Frontal cortex (tissue), 4 donors: Measurements from ENCODE around the gene RFESD. TPM values are rescaled to one million over a fixed set of nuclear protein-coding genes. Genes with fewer than 3 reads are reported as not detected.

Experiments used
- DNase-seq, 2 donors: peaks; one replicate each; pipeline ENCODE4 v3.0.0; 2012; ENCODE audit warnings: low spot score in 2 of 2
- FAIRE-seq: peaks from 2 replicates; lab custom pipeline; 2012; peaks lifted over from hg19 to GRCh38; lab: Jason Lieb, UNC
- total RNA-seq: library from RNA; depleted of rRNA; stranded (reverse); fragments of >200 nt; gene quantifications from one replicate; pipeline ENCODE4 v1.2.3, GENCODE V29; 2014
- donor health status: control.
- donor health status: control.
- donor health status: control.

RFESD gene
- total RNA-seq, 1 donor from 2014 or later = 1.2 TPM

DNA sequence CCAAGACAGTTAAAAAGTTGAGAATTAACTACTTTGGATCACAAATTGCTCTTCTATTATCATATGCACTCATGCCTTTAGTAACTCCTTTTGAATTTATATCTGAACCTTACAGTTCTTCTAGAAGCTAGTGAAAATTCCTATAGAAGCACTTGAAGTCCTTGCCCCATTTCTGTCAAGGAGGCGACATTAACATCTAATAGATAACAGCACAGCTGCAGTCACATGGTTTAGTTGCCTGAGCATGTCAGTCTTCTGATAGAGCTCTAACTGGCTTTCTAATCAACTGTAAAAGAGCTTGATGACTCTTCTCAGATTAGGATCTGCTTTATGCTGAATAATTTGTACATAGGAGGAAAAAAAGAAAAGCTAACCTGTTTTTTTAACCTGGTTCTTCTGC, 9.0 kb downstream of the RFESD start:
- FAIRE-seq = no peak
- DNase-seq = no peak

DNA sequence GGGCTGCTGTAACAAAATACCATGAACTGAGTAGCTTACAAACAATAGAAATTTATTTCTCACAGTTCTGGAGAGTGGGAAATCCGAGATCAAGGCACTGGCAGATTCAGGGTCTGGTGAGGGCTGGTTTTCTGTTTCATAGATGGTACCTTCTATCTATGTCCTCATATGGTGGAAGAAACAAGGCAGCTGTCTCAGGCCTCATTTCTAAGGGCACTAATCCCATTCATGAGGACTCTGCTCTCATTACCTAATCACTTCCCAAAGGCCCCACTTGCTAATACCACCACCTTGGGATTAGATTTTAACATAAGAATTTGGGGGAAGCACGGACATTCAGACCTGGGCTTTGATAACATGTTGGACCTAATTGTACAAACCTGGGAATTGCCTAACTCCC, 13.5 kb downstream of the RFESD start:
- DNase-seq (no peak), FAIRE-seq (no peak)

DNA sequence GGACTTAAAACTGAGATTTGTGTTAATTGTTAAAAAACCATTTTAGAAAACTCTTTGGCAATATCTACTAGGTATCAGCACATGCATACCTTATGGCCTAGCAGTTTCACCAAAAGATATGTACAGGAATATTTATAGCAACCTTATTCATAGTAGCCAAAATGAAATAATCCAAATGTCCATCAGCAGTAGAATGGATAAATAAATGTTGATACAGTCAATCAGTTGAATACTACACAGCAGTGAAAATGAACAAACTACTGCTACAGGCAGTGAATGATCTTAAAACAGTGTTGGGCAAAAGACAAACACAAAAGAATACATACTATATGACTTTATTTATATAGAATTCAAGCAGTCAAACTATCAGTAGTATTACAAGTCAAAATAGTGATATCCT, 16.4 kb downstream of the RFESD start:
- no peak for DNase-seq
- no peak for FAIRE-seq

DNA sequence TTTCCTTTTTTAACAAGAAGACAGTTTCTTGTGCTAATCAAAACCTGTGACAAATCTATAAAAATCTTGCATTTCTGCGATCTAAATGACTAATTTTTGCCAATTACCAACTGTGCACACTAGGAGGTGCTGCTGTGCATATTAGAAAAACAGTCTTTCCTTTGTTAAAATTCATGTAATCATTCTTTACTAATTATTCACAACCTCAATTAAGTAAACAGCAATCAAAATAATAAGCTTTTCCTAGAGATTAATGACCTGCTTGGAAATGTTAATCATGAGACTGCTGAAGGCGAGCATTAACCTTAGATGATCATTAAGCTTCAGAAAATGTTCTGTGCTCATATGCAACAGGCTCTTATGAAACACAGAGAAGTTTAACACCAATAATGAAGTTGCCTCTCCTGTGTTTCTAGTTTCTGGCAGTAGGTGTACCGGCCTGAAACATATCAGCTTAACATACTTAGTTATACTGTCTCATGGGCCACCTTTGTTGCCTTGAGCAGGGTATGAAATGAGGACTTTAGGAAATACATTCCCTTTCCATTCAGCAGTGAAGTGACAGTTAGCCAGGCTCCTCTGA, 17.7 kb downstream of the RFESD start:
- DNase-seq (peak in 1 of 2 donors; percentile 22), FAIRE-seq (peak; percentile 83)

DNA sequence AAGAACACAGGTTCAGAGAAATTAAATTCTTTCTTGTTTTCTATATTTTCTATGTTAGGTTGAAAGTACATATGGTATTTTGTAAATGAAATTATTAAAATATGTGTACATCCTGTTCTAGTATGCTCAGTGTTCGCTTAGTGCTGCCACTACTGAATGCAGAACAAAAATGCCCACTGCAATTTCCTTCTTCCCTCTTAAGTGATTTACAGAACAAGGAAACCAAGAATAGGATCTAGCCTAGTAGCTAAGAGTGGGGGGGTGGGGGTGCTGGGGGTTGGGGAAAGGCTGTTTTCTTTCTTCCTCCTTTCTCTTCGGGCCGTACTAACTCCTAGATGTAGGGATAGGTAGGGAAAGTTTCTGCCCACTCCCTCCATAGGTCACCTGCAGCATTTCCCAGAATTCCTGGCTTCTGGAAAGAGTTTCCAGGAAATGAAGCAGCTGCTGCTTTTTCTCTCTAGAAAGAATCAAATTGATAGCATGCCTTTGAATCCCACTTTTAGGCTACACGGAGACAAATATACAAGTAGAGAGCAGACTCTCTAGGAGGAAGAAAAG, 20.6 kb downstream of the RFESD start:
- DNase-seq (no peak), FAIRE-seq (no peak)

DNA sequence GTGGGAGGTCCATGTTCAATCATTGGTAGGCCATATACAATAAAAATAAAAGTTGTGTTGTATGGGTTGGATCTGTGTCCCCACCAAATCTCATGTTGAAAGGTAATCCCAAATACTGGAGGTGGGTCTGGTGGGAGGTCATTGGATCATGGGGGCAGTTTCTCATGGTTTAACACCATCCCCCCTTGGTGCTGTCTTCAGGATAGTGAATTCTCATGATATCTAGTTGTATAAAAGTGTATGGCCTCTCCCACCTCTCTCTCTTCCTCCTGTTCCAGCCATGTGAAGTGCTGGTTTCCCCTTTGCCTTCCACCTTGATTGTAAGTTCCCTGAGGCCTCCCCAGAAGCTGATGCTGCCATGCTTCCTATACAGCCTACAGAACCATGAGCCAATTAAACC, 21.1 kb downstream of the RFESD start:
- FAIRE-seq (no peak), DNase-seq (no peak)

DNA sequence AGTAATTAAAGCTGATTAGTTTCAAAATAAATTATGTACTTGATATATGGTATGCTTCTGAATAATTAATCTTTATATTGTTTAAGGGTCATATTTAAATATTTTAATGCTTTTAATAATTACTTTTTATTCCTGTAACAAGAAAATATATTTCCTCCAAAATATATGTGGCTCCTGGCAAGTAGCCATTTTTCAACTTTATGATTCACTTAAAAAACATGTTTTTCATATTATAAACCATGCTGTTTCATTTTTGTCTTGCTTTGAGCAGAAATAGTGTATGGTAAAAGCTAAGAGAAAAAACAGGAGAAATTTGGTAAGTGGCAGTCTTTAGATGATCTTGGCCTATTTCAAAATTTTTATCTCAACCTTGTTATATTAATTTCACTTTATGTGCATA, 21.6 kb downstream of the RFESD start:
- no peak for DNase-seq
- no peak for FAIRE-seq

DNA sequence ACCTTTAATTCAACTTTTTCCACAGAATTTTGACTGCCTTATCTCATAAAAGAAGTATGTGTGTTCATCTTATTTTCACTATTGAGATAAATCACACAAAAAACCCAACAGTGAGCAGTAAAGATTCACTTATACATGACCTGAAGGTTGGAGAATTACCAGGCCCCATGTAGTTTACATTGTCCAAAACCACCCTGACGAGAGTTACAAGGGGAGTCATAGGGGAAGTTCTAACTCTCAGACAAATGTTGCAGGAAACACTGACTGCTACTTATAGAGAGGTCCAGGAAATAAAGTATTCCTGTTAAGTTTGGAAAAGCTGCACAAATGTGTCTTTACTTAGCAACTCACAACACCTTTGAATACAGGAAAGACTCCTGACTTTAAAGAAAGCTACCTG, 22.2 kb downstream of the RFESD start:
- FAIRE-seq (no peak), DNase-seq (no peak)

DNA sequence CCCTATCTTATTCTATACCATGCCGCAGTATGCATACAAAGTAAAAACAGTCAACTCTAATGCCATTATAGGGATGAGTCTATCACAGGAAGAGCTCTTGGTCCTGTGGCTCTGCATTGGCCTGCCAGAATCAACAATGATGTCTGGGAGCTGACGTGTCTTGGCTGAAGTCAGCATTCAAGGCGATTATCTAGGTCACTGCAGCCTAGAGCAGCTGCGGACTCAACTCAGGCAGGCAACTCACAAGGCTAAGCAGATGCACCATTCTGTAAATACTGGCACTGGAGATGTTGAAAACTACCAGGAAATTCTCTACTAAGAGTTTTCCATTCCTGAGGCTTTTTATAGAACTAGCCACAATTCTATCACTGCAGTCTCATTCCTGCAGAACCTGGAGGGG, 23.0 kb downstream of the RFESD start:
- no peak for FAIRE-seq

DNA sequence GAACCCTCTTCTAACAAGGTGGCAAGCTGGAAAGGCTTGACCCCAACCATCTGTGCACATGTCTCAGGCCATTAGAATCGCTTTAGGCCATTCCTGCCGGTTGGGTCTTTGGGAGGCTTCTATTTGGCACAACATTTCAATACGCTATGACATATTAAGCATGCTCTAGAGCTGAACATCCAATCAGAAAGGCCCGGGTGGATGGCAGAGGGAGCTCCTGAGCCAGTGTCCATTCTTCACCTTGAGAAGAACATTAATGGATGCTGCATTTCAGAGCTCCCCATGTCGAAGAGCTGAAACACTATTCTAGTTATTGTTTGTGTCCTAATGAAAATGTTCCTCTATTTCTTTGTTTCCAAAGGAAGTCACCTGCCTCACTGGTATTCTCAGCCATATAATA, 23.4 kb downstream of the RFESD start:
- no peak for FAIRE-seq
- DNase-seq = no peak

More for the DNA sequence above, 23.0 kb downstream of the RFESD start:
- DNase-seq = peak in 1 of 2 donors; percentile 38

DNA sequence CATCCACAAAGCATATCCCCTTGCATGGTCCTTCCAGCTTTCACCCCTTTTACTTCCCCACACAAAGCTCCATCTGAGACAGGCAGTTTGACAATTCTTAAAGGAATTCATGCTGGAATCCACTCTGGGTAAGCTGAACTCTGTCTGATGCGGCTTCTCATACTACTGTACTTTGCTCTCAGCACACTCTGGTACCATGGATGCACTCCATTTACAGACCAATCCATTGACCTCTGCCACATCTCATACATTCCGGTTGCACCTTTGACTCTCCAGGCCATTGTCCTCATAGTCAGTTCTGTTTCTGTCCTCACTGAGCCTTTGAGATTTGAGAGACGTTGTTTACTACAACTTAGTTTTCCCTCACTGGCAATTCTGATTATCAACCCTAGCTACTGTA, 24.0 kb downstream of the RFESD start:
- no peak for FAIRE-seq
- DNase-seq = no peak

DNA sequence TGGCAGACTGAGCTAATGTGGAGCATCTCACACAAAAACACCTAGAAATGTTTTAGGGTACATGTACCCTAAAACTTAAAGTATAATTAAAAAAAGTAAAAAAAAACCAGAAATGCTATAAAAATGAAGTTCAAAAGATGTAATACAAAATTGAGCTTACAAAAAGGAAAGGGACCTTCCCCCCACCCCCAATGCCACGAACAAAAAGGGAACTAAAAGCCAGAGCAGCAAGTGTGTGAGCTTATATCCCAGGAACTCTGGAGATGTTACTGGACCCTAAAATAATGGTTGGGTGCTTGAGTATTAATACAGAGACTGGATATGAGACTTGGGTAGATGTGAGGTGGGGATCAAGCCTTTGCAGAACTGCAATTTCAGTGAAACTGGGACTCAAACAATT, 25.2 kb downstream of the RFESD start:
- FAIRE-seq (no peak), DNase-seq (no peak)

DNA sequence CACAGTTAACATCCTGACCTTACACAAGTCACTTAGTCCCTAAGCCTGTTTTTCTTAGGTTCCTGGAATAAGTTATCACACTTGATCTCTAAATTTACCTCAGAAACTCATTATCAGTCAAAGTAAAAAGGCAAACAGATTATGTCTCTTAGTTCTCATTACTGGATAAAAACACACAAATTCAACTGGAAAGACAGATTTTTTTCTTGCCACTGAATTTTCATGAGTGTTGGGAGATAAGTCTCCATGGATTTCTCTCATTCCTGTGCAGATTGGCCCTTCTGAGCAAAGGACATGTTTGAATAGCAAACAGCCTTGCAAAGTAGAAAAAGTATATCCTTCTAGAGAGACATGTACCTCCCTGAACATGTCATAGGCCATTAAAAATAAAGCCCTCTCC, 26.1 kb downstream of the RFESD start:
- FAIRE-seq (no peak), DNase-seq (no peak)

DNA sequence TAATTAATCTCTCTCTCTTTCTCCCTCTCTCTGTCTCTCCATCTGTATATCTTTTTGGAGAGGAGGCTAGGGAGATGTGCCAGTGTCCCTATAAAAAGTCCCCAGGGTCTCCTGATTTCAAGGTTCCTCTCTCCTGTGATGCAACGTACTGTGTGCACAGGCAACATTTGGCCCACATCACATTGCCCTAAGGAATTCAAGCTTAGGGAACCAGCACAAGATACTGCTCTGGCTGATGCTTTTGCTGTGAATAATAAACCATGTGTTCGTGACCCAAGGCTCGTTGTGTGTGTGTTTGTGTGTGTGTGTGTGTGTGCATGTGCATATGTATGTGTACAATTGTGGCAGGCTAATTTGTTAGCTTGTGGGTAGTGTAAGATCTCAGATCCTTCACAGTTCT, 26.5 kb downstream of the RFESD start:
- DNase-seq (no peak), FAIRE-seq (no peak)

DNA sequence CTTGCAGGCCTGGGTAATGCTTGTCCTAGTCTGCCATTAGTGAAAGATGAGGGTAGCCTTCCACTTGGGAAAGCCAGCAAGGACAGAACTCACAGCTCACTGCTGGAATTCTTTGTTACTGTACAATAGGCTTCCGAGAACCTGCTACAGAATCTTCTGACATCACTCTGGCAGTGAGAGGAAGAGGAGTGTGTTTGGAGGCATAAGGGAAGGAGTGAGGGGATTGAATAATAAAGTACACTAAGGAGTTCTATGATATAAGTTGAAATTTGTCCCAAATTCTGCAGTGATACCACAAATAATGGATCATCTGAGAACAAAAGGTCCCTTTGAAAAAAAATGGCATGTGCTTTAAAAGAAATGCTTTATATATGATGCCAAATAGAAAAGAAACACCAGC, 36.3 kb downstream of the RFESD start, which contains the start of gene SPATA9:
TSS of gene SPATA9 (minus strand) at position 101 of the 400 bp plus-strand sequence. CDS start 137 bp downstream, outside the sequence.
- DNase-seq = no peak
- no peak for FAIRE-seq

DNA sequence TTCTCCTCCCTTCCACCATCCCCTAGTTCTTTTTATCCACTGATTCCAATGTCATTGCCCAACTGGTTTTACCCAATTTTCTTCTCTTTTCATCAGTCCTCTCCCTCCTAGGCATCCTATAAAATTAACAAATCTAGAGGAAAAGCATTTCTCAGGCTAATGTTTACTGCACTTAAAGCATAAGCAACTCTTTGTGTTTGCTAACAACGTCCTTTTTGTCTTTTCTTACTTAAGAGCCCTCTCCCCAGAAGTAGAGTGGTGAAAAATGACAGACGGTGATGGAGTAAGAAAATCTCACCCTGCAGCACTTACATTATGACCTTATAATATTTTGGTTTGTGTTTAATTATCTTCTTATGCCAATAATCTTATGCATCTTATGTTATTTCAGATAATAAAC, 37.8 kb downstream of the RFESD start:
- FAIRE-seq (no peak), DNase-seq (no peak)

DNA sequence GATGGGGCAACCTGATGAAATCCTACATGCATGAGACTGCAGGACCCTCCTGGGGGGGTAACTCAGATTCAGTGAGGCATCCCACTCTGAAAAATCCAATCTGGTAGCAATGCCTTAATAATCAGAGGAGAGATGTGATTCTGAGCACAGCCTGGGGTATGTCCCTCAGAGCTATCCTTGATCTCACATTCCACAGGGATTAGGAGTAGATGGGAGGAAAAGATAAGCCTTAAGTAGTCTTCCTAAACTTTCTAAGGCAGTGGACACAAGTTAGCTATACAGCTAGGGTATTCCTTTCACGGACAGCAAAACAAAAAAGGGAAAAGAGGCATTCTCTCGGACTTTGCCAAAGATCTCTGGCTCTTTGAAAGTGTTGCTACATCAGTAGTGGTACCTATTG, 40.1 kb downstream of the RFESD start:
- FAIRE-seq (no peak), DNase-seq (no peak)

DNA sequence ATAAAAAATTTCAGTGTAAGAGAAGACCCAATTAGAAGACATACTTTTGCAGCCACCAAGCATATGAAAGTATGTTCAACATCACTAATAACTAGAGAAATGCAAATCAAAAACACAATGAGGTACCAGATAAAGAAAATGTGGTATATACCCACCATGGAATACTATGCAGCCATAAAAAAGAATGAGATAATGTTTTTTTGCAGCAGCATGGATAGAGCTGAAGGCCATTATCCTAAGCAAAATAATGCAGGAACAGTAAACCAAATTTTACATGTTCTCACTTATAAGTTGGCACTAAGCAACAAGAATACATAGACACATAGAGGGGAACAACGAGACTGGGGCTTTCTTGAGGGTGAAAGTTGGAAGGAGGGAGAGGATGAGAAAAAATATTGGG, 43.1 kb downstream of the RFESD start:
- DNase-seq = no peak
- no peak for FAIRE-seq

DNA sequence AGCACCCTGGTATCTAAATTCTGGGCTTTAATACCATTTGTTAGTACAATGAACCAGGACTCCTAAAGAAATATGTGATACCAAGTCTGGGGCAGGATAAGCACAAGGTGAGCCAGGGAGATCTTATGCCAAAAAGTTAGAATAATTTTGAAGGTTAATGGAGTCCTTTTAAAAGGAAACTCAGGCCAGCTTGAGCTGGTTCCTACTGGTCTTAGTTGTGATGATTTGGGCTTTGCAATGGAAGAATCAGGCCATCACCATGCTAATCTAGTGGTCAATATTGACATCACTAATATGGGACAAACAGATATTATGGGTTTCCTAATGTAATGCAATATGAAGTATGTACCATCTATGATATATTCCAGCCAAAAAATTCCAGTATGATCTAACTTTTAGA, 43.8 kb downstream of the RFESD start:
- DNase-seq = no peak
- no peak for FAIRE-seq

DNA sequence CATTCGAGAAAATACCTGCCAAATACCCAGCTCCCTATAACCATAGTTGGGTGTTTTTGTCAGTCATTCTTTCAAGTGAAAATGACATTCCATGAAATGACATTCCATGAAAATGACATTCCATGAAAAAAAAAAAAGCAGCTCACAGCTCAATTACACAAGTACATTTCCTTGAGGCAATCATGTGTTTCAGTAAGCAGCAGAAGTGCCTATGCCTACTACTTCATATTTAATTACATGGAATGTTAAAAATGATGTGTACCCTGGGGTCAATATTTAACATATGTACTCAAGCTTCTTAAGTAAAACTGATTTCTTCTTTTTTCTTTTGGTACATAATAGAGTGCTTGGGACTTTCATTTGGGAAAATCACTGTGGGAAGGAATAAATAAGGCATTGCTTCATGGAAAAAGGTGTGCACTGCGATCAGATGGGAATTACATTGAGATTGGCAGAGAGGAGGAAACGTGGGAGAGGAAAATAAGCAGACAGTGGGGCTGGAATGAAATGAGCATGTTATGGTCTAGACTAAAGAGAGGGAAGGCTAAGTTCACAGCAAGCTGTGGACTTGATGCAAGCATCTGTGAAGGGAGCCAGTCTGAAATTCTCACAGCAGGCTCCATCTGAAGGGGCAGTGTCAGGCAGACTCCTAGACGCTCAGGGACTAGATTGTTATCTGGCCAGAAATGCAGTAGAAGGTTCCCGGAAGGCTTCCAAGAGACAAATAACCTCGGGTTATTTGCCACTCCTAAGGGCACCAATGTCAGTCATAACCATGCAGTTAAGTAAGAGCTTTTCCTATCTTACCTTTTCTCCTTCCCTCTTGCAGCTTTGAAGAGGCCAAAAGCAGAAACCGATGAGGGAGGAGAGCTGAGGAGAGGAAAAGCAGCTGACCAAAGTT, 51.5 kb downstream of the RFESD start:
- no peak for FAIRE-seq
- DNase-seq = no peak

DNA sequence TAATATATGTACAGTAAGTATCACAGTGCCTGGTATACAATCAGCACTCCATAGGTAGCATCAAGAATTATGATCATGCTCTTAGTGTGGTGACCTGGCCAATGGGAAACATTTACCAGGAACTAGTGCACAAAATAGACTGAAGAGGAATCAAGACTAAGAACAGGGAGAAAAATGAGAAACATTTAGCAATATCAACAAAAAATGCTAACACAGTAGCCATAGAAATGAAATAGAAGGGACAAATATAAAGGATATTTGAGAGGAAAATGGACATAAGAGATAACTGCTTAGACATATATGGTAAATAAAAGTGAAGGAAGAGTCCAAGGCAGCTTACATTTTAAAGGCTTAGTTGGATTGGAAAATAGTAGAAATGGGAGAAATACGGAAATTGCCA, 52.8 kb downstream of the RFESD start:
- FAIRE-seq = no peak

More for the DNA sequence above, 52.8 kb downstream of the RFESD start:
- no peak for DNase-seq
